ENCODE data around the gene HOXA2. TPM values are rescaled to one million over a fixed set of nuclear protein-coding genes. Genes with fewer than 3 reads are reported as not detected.

Gene HOXA2
- polyA plus RNA-seq, 1 experiment: 0.09 TPM

DNA sequence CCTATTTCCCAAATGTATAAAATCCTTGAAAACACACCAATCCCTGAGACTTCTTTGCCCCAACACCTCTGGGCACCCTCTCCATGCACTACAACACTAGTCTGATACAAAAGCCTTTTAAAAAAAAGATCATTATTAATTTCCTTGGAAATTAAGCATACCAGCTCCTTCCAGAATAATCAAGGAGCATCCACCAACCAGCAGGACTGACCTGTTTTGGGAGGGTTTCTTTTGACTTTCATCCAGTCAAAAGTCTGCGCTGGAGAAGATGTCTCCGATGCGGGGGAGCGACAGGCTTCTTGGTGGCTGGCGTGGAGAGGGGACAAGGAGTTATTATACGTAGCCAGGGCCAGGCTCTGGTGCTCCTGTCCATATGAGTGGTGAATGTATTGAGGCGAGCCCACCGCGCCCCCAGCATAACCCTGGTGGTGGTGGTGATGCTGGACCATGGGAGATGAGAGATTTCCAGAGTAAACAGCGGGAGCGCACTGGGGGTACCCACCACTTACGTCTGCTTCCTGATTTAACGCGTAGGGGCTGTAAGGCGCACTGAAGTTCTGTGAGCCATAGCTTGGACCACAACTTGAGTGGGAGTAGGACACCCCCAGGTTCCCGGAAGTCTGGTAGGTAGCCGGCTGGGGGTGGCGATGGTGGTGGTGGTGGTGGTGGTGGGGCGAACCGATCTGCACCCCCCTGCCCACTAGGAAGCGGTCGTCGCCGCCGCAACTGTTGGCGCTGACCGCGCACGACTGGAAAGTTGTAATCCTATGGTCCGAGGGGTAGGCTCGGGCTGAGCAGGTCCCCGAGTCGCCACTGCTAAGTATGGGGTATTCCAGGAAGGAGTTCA, 7.2 kb downstream of the HOXA2 start:
- Histone ChIP-seq H3K36me3 (ENCODE audit: control insufficient read depth, insufficient read depth, low read length) (no peaks in the 10 kb centered on the region), H3K27me3 (ENCODE audit: control insufficient read depth, insufficient read depth, low read length) (no peaks in the 10 kb centered on the region), H3K4me3 (ENCODE audit: low read depth, low read length) (peak overlapping the region; percentile 87)
- POLR2A ChIA-PET: no interaction called here
- DNase-seq (ENCODE audit: low read depth): no peak
- TF ChIP-seq, protein P1, sequence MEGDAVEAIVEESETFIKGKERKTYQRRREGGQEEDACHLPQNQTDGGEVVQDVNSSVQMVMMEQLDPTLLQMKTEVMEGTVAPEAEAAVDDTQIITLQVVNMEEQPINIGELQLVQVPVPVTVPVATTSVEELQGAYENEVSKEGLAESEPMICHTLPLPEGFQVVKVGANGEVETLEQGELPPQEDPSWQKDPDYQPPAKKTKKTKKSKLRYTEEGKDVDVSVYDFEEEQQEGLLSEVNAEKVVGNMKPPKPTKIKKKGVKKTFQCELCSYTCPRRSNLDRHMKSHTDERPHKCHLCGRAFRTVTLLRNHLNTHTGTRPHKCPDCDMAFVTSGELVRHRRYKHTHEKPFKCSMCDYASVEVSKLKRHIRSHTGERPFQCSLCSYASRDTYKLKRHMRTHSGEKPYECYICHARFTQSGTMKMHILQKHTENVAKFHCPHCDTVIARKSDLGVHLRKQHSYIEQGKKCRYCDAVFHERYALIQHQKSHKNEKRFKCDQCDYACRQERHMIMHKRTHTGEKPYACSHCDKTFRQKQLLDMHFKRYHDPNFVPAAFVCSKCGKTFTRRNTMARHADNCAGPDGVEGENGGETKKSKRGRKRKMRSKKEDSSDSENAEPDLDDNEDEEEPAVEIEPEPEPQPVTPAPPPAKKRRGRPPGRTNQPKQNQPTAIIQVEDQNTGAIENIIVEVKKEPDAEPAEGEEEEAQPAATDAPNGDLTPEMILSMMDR (IDR thresholded peaks at IDR 0.05; ENCODE audit: insufficient read depth, low read depth, low read length): no peak
- CTCF ChIA-PET: interaction anchor here (1.5 to 2.6 kb wide), 2 partner anchors 13 kb away, joined by 5 to 8 read pairs; no protein-coding TSS in a partner anchor

DNA sequence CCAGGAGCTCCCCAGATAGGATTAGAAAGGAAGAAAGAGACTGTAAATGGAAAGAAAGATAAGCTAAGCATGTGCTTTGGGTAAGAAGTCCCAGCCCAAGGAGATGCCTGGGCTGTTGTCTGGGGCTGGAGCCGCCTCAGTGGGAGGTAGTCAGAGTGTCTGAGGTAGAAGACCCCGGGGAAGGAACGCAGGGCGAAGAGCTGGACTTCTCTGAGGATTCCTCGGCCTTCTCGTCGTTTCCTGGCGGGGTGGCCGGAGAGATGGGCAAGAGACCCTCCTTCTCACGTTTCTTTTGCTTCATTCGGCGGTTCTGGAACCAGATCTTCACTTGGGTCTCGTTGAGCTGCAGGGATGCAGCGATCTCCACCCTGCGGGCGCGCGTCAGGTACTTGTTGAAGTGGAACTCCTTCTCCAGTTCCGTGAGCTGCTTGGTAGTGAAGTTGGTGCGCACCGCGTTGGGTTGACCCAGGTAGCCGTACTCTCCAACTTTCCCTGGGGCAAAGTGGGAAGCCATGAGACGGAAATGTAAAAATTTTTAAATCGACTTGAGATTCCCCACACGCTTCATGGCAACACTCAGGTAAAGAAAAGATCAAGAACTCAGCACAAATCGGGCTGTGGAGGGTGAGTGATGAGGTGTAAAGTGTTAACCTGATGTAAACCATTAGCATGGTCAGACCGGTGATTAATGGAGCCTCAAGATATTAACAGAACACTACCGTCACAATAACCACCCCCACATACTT, 8.0 kb downstream of the HOXA2 start:
- ChIA-PET CTCF (interaction anchor here (2.6 kb wide), 1 partner anchor 12 kb away, joined by 8 read pairs; no protein-coding TSS in a partner anchor), POLR2A (no interaction called here)
- TF ChIP-seq, protein P1 (IDR thresholded peaks at IDR 0.05; ENCODE audit: insufficient read depth, low read depth, low read length): no peak
- Histone ChIP-seq H3K36me3 (ENCODE audit: control insufficient read depth, insufficient read depth, low read length) (no peaks in the 10 kb centered on the region), H3K27me3 (ENCODE audit: control insufficient read depth, insufficient read depth, low read length) (peaks cover 4% of the 10 kb centered on the region; the same call in 1 of the 2 replicates), H3K4me3 (ENCODE audit: low read depth, low read length) (no peak overlapping the region)
- DNase-seq (ENCODE audit: low read depth): no peak

DNA sequence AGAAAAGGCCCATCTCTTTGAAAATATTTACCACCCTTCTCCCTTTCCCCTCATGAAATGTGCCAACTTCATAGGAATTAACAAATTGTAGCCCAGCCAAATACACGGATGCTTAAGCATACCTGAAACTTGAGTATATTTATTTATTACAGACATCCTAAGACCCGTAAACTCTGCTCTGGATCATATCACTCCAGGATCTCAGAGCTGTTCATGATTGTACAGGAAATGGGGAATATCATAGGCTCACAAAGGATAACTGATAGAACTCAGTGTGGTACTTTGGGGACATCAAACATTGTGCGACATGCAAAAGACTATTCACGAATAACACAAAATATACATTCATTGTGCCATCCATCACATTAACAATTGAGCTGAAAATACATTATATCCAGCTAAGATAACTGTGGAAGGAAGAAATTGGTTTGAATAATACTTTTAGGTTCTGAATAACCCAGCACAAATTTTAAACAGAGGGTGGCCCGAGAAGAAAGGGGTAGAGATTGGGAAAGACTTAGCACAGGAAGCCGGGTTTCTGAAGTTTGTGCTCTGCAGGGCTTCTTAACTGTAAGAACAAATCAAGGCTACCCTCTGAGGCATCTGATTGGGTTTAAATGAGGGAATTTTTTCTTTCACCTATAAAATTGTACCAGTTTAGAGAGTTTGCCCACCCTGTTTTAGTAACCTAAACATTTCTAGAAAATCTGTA, 9.1 kb downstream of the HOXA2 start:
- CTCF ChIA-PET: interaction anchor here (1.1 to 2.6 kb wide), 3 partner anchors 11 to 67 kb away, joined by 3 to 8 read pairs (median 4); no protein-coding TSS in a partner anchor
- no peak overlapping the region for H3K4me3 ChIP-seq (ENCODE audit: low read depth, low read length)
- peaks cover 4% of the 10 kb centered on the region; the same call in 1 of the 2 replicates for H3K27me3 ChIP-seq (ENCODE audit: control insufficient read depth, insufficient read depth, low read length)
- POLR2A ChIA-PET: no interaction called here
- TF ChIP-seq, protein P1 (IDR thresholded peaks at IDR 0.05; ENCODE audit: insufficient read depth, low read depth, low read length): no peak
- H3K36me3 ChIP-seq (ENCODE audit: control insufficient read depth, insufficient read depth, low read length): no peaks in the 10 kb centered on the region
- DNase-seq (ENCODE audit: low read depth): no peak

DNA sequence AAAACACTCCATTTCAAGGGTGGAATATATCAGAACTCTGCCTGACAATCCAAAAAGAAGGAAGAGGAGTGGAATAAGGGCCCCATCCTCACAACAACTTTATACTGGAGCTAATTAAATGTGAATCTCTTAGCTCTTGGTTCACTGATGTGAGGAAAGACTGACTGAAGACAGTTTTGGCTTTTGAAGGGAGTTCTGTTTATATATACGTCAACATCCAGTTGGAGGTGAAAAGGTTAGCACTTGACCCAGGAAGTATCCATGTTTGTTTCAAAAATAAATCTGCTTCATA, 9.7 kb downstream of the HOXA2 start:
- DNase-seq (ENCODE audit: low read depth): no peak
- H3K4me3 ChIP-seq (ENCODE audit: low read depth, low read length): no peak overlapping the region
- peaks cover 6% of the 10 kb centered on the region; the same call in 1 of the 2 replicates for H3K27me3 ChIP-seq (ENCODE audit: control insufficient read depth, insufficient read depth, low read length)
- TF ChIP-seq, protein P1 (IDR thresholded peaks at IDR 0.05; ENCODE audit: insufficient read depth, low read depth, low read length): no peak
- ChIA-PET POLR2A (no interaction called here), CTCF (interaction anchor here (1.1 to 2.6 kb wide), 3 partner anchors 10 to 68 kb away, joined by 3 to 8 read pairs (median 4); no protein-coding TSS in a partner anchor)
- no peaks in the 10 kb centered on the region for H3K36me3 ChIP-seq (ENCODE audit: control insufficient read depth, insufficient read depth, low read length)

Measured in BJ (cell line).